NCI-H1436 (cell line): Measurements from ENCODE around the gene MYO1H.
"Not testable (repeated sequence)": the region's sequence is repeated elsewhere in the genome, so short reads cannot be mapped to it uniquely, and the experiment has no call there.

Experiments used
- DNase-seq: peaks from one replicate; lab custom pipeline; 2025; lab: John Stamatoyannopoulos, UW

MYO1H gene

DNA sequence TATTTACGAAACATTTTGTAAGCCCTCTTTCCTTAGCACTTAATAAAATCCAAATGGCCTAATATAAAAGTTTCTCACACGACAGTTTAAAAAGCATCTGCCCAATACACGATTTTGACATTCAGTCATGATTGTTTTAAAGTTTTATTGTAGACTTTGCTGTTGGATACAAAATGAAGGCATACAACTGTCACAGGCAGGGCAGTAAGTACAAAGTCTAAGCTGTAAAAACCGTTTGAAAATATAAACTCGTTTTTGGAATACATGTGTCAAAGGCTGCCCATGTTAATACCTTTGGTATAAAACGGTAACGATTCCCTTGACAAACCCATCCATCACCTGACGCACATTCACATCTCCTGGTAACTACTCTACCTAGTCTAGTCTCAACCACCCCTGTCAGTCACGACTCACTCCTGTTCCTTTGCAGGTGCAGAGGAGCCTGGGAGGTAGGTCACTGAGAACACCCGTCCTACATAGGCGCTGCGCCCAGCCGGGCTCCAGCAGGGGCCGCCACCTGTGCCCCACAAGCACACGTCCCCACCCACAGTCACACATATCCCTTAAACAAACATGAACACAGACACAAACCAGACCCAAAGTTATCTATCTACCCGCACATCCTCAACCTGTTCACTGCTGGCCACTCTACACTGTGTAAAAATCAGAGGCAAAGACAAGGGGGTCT is 102.3 kb downstream of the MYO1H start:
- DNase-seq, result no peak

DNA sequence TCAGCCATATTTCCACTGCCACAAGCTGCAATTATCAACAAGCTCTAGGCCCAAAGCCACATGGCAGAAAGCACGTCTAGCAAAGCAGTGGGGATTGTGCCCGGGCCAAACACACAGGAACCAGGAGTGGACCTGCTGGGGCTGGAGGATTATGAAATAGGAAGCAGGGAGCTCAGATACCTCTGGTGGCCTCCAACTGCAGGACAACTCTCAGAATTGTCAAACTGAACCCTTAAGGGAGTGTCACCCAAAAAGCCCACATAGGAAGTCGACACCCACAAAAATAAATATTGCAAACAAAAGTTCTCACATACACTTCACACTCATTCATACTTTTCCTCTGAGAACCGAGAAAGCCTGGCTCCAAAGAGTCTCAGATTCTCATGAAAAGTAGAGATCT is 103.3 kb downstream of the MYO1H start:
- DNase-seq, result no peak

DNA sequence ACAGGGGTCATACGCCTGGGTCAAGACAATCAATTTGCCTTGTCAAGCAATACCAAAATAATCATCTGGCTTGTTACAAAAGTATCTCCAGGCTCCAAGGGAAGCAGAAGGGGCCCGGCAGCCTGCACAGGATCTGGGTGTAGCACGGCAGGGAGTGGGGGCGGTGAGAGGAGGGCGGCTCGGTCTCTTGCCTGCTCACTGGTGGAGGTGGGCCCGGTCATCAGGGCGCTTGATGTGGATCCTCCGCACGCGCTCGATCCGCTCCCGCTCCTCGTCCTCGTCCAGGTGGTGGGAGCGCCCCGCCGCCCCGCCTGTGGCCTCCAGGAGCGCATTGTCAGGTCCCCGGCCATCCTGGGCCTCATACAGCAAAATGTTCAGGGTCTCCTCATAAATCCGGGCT is 103.7 kb downstream of the MYO1H start:
- no peak for DNase-seq

DNA sequence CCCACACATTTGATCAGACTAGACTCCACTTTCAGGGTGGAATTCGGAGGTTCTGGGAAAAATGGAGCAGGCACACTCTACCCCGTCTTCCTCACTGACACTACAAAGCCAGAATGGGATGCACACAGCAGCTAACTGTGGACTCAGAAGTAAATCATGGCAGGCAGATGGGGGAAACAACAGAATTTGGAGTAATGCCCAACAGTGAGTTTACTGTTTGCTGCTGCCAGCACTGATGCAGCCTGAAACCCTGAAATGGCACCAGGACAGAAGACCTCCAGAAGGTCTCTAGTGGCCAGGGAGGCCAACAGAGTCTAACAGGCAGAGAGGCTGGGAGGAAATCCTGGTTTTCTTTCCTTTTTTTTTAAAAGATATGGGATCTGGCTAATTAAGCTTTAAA is 104.8 kb downstream of the MYO1H start:
- DNase-seq, result no peak

DNA sequence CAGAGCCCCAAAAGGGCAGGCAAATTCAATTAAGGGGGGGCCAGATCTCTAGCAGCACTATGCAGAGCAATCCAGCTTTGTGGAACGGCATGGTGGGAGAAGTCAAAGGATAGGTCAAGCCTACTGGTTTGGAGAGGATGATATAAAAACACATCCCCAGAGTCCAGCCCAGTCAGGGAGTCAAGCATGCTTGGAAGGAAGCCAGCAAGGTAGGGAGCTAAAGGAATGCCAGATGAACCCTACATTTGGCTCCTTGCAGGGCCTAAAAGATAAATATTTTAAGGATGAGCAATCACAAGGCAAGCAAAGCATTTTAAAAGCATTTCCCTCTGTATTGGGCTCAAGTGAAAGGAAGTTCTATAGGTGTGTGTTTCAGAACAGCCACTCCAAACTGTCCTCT is 108.0 kb downstream of the MYO1H start:
- no peak for DNase-seq

DNA sequence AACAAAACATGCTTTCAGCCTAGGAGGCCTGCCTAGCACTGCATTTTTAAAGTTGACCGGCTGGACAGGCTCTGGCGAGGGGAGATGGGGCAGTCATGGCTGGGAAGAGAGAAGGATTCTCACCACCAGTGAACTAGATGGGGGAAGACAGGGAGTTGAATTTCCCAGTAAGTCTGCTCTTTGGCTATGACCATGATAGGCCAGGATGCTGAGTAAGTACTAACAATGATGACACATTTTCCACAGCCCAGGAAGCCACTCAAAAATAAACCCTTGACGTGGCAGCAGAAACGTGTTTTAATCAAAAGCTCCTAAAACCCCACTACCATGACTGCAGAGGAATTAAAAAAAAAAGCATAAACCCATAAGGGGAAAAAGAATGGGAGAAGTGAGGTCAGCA is 110.4 kb downstream of the MYO1H start:
- DNase-seq, result no peak

DNA sequence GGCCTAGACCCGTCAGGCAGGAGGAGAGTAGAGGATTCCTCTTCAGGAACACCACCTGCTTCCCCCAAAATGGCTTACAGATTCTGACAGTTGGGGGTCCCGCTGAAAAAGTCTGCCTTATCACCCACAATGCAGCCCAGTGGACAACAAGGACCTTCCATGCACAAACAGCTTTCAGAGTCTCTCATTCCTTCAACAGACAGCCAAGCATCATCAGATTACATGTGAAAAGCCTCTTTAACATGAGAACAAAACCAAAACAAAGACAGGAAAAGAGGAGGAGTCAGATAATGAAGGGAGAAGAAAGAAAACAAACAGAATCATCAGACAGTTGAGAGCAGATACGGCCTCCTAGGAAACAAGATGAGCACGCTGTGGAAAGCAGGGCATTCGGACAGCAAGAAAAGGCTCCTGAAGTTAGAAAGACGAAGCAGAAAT is 111.1 kb downstream of the MYO1H start:
- no peak for DNase-seq

DNA sequence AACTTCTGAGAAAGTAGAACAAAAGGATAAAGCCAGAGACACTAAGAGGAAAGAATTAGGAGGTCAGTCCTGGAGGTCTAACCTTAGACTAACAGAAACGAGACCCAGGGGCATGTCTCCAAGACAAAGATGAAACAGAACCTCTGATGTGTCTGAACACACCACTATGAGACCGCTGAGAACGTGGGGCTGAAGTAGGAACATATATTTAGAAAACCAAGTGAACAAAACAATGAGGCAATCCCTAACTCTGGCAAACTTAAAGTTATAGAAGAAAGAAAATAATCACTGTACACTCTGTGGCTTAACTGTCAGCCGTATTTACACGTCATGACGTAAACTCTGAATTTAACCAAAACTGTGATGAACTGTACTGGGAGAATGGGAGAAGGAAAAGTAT is 111.5 kb downstream of the MYO1H start:
- no peak for DNase-seq

DNA sequence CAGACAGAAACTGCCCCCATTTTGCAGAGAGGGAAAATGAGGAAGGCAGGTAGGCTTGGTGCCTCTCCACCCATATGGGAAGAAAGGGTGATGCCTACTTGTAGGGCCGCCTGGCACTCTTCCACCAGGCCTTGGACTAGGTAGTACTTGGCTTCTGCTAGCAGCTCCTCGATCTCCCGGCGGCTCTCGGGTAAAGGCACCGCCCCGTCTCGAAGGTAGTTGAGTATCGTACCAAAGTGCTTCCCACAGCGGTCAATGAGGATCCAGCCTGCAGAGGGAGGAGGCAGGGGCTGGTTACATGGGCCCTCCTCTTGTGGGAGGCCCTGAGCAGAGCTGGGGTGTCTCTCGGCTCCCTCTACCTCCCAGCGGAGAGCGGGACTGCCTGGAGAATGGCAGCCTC is 112.8 kb downstream of the MYO1H start:
- no peak for DNase-seq

DNA sequence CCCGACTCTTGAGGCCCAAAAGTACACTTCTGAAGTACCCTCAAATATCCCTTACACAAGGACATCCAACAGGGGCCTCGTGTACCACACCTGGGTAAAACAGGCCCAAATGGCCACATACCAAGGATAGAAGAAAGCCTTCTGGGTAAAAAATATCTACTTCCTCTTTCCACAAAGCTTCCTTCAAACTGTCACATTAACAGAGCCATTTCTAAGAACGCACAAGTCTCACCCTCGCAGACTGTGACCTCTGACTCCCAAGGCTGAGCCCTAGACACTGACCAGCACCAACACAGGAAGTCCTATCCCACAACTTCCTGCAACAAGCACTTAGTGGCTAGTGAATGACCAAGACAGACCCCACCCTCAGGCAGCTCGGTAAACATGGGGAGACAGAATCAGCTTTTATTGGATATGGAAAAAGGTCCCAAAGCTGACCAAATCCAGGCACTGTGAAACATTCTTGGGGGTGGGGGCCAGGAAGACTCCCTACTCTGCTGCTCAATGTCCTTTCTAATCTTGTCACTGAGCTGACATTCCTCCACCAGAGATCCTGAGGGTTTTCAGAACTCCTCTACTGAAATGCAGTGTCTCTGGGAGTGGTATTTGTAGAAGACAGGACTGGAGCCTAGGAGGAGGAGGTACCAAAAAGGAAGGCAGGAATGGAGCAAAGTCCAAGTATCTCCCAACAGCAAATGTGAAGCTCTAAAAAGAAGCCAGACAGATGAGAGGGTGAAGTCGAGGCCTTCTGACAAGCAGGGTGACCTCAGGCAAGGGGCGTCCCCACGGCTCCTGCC is 113.5 kb downstream of the MYO1H start:
- no peak for DNase-seq

DNA sequence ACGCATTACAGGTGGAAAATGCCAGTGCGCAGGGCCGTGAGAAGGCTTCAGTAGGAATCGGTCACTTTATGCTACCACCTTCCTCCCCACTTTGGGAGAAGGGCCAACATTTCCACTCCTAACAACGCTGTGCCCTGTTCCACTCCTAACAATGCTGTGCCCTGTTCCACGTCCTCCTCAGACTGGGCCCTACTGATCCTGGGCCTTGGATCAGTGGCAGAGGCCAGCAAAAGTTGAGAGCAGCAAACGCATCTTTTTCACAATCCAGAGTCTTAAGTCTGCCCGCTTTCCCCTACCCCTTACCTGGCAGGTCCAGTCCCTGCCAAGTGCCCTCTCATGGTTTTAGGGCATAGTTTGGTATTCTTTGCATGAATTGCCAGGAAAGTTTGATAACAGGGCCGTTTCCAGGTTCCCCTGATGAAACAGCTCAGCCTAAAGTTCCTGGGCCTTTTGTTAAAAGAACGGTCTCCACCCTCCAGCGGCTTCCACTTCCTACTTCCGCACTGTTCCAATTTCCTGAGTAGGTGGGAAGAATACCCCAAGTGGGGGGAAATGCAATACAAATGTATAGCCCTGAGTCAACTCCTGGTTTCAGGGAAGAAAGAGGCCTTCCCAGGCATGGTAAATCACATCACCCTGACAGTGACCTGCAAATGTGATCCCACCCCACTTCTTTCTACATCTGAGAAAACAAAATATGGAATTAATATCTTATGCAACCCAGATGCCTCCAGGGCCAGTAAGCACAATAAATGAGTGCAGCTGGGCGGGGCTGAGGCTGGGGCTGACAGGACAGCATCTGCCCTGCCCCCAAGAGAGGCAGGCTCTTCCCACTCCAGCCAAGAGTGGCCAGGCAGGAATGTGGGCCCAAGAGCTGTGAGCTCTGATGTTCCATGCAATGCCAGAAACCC is 114.4 kb downstream of the MYO1H start:
- DNase-seq, result no peak

DNA sequence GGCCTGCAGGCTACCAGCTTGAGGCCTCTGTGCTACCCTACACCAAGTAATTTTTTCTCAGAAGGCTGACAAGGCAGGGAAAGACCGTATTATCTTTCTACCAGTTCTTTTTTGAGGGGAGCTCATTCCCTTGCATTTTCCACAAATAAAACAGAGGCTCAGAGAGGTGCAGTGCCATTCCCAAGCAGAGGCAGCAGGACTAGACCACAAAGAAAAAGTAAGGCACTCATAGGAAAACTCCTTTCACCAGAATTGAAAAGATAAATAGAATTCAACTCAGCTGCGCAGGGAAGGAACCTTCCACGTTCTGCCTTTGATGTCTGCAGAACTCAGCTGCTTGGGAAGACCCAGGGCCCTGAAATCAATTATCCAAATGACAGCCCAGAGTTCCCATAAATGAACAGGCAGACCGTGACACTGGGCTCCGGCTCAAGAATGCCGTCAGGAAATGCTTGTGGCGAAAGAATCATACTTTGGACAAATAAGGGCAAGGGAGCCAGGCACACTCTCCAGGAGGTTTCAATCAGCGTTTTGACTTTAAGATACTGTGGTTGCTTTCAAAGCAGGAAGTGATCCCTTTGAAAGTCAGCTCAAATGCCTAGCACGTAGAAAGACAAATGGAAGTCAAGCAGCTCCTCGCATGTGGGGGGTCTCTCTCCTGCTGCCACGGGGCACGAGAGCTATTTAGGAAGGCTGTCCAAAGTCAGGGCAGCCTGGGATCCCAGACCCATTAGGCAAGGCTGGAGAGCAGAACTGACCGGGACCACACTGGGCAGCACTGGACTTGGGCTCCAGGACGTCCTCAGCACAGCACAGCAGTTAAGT is 115.4 kb downstream of the MYO1H start:
- DNase-seq, result no peak

DNA sequence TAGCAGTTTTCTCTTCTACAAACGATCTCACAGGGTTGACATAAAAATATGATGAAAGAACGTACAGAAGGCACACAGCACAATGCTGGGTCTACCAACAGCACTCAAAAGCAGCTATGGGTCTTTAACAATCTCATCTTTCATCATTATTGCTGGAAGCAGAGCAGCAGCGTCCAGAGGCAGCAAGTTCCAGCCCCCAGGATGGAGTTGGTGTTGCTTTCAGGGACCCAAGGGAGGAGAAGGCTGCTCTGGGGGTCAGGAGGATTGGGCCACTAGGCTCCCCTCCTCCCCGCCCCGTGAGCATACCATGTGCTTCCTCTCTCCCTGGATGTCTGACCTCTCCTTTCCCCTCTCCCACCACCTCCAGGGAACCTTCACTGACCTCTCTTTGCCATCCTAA is 116.1 kb downstream of the MYO1H start:
- no peak for DNase-seq

DNA sequence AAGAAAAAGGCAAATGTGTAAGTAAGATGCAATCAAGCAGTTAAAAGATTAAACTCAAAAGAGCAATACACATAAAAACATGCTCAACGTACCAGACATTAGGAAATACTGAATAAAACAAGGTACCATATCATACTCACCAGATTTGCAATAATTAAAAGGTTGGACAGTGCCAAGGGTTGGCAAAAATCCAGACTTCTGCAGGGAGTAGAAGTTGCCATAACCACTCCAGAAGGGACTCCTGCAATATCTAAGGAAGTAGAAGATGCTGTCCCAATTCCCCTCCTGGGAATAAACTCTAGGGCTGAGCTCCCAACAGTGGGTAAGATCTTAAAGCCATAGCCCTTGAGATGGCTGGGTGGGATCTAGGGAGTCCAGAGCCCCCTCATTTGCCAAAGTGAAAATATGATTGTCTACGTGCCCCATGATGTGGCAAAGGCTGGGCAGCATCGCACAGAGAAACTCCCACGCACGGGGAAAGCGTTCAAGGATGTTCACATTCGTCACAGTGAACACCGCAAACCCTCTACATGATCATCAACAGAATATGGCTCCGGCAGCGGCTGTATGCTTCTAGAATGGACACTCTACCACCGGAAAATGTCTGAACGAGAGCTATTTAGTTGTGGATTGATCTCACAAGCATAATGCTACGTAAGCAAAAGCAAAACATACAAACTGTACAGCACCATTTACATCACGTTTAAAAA is 117.1 kb downstream of the MYO1H start:
- no peak for DNase-seq

DNA sequence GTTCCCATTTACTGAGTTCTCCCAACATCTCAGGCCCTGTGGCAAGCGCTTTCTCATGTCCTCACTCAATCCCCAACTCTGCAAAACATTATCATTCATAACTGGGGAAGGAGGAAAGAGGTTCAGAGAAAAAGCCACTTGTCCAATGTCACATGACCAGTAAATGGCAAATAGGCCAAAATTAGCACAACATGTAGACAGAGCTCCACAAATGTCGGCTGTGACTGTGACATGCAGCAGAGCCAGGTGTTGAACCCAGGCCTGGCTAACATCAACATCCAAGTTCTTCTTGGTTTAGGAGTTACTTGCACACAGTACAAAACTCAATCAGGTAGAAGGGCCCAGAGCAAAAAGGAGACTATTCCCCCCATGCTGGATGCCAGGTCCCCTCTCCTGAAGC is 118.6 kb downstream of the MYO1H start:
- no peak for DNase-seq

DNA sequence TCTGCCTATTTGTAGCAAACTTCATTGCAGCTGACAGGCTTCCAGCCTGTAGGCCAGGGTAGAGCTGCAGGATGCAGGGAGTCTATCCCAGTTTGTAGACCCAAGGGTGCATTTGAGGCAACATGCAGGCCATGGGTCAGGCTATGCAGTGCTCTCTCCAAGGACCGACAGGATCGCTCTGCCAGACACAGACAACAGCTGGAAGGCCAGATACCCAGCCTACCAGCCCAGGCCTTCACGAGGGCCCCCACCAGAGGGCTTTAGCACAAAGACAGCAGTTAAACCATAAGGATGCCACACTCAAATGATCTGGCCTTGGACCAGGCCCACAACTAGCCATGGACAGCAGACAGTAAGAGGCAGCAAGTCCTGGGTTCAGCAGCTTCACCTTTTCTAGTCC is 119.1 kb downstream of the MYO1H start:
- no peak for DNase-seq

DNA sequence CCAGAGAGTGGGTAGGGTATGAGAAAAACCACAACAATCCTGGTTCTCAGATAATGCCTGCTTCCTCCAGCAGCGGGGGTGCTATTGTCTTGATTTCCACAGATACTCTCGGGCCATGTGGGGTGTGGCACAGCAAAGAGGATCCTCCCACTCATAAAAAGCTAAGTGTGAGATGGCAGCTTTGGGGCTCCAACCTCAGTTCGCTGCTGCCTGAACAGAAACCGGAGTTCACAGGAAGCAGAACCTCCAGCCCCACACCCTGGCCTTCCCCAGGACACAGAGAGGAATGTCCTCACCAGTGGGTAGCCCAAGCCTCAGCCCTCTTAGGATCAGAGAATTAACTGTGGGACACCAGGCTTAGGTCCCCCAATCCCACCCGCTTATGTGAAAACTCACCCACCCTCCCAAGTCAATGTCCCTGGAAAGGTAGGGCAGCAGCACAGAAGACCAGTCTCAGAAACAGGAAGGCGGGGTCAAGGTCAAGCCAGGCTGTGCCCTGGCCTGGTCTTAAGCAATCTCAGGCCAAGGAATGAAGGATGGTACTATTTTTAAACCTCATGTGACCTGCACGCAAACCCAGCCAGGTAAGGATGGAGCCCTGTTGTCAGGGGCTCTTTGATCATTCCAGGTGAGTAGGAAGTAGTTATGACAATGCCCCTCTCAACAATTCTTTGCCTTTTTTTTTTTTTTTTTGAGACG is 120.4 kb downstream of the MYO1H start:
- DNase-seq, result no peak

DNA sequence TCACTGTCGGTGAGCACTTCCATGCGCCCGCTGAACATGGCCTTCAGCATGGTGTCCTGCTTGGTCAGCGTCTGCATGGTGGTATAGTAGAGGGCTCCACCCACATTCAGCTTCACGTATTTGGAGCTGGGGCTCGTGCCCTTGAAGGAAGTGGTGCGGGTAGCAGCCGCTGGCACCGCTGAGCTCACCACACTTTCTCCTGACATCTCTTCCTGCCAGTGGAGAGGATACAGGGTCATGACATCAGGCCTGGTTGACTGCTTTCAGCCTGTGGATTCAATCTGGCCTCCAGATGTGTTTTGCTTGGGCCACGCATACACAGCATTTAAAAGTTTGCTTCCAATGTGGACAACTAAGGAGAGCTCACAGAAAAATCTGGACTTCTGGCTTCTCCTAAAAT is 121.8 kb downstream of the MYO1H start:
- no peak for DNase-seq

DNA sequence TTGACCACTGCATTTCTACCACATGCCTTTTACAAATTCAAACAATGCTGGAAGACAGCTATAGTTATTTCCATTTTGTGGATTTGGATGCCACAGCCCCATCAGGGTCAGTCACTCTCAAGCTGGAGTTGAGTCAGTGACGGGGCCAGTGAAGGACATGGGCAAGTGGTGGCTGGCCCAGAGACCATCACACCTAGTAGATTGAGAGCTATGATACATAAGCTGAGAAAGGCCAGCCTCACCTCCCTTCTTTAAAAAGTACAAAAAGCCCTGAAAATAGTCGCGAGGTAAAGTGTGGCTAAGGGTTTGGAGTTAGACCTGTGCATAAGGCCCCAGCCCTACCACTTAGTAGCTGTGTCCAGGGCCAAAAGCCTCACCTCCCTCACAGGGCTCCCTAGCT is 125.3 kb downstream of the MYO1H start:
- DNase-seq, result no peak

DNA sequence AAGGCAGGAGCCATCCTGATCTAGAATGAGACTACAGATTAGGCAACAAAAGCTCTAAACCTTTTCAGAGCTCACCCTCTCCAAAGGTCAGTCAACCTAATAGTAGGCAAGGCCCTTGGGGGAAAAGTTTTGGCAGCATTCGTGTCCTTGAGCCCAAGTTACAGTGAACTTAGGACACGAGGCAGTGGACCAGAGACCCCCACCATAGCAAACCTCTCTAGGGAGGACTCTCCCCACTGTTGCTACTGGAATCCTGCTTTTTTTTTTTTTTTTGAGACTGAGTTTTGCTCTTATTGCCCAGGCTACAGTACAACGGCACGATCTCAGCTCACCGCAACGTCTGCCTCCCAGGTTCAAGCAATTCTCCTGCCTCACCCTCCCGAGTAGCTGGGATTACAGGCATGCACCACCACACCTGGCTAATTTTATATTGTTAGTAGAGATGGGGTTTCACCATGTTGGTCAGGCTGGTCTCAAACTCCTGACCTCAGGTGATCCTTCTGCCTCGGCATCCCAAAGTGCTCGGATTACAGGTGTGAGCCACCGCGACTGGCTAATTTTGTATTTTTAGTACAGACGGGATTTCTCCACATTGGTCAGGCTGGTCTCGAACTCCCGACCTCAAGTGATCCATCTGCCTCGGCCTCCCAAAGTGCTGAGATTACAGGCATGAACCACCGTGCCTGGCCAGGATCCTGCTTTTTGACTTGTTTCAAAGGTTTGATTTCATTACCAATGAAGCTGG is 126.0 kb downstream of the MYO1H start:
- DNase-seq, result not testable (repeated sequence)
